Activated CD4-positive, alpha-beta memory T cell treated with anti-CD3 and anti-CD28 coated beads for 36 hours (primary cell): Measurements from ENCODE around the gene MGAT5. TPM values are rescaled to one million over a fixed set of nuclear protein-coding genes. Genes with fewer than 3 reads are reported as not detected.

Source experiments
- CTCF ChIA-PET: fragments of 350-600 bp; sonication (Branson Sonifier 250); formaldehyde crosslinking; loops from one replicate; lab custom pipeline; 2021; ENCODE audit warnings: antibody characterized with exemption, inconsistent platforms; lab: Charles Lee
- POLR2A ChIA-PET: fragments of 350-600 bp; sonication (Branson Sonifier 250); formaldehyde crosslinking; loops from one replicate; lab custom pipeline; 2021; ENCODE audit warnings: antibody characterized with exemption; lab: Charles Lee
- DNase-seq: peaks from one replicate; pipeline ENCODE4 v3.0.0-alpha.2; 2020
- H3K27ac Mint-ChIP-seq: one replicate; pipeline ENCODE4 v1.8.0; 2021; ENCODE audit warnings: mixed read lengths
- H3K27me3 Mint-ChIP-seq: one replicate; pipeline ENCODE4 v1.8.0; 2021; ENCODE audit warnings: mixed read lengths
- H3K36me3 Mint-ChIP-seq: one replicate; pipeline ENCODE4 v1.8.0; 2021; ENCODE audit warnings: mixed read lengths
- H3K4me1 Mint-ChIP-seq: one replicate; pipeline ENCODE4 v1.8.0; 2021; ENCODE audit warnings: low read depth, mixed read lengths
- H3K4me3 Mint-ChIP-seq: one replicate; pipeline ENCODE4 v1.8.0; 2021; ENCODE audit warnings: mild to moderate bottlenecking, mixed read lengths
- H3K9me3 Mint-ChIP-seq: one replicate; pipeline ENCODE4 v1.8.0; 2021; ENCODE audit warnings: mixed read lengths
- intact Hi-C: fragments of 100-400 bp; cut with micrococcal nuclease; formaldehyde crosslinking; loops from one replicate; pipeline ENCODE4 v1.15.1; 2023
- total RNA-seq, 2 experiments: library from RNA; stranded (reverse); gene quantifications; one replicate each; pipeline ENCODE4 v1.2.3, GENCODE V29; 2021

MGAT5 gene
- total RNA-seq, 2 experiments from 2014 or later: 33.6 to 38.3 TPM

GRCh38 chr2:134253117-134253704 is 661 bp upstream of the MGAT5 start:
- Mint-ChIP-seq H3K9me3 (no peaks in the 10 kb centered on the region), H3K36me3 (peaks cover 21% of the 10 kb centered on the region), H3K27me3 (no peaks in the 10 kb centered on the region), H3K4me3 (no peak overlapping the region), H3K4me1 (peaks cover 84% of the 10 kb centered on the region), H3K27ac (no peak overlapping the region)
- DNase-seq: peak; percentile 58
- intact Hi-C loops: loop anchor here (2.0 to 10.0 kb wide), 3 partner anchors 68 to 368 kb away; no protein-coding TSS in a partner anchor
- ChIA-PET POLR2A (interaction anchor here (0.9 to 1.8 kb wide), 2 partner anchors 9 to 35 kb away, joined by 3 to 5 read pairs; no protein-coding TSS in a partner anchor), CTCF (interaction anchor here (2.7 to 4.7 kb wide), 2 partner anchors 9 to 134 kb away, joined by 24 to 37 read pairs; no protein-coding TSS in a partner anchor)

- no peak for DNase-seq
- H3K9me3 Mint-ChIP-seq: no peaks in the 10 kb centered on the region
- no peak overlapping the region for H3K27ac Mint-ChIP-seq
- CTCF ChIA-PET: interaction anchor here (0.6 to 2.7 kb wide), 3 partner anchors 10 to 108 kb away, joined by 3 to 24 read pairs (median 5); no protein-coding TSS in a partner anchor
- H3K4me1 Mint-ChIP-seq: peaks cover 84% of the 10 kb centered on the region
- H3K4me3 Mint-ChIP-seq: no peak overlapping the region
- POLR2A ChIA-PET: no interaction called here
- intact Hi-C loops: loop anchor here (5.0 to 10.0 kb wide), 2 partner anchors 112 to 370 kb away; no protein-coding TSS in a partner anchor
- peaks cover 22% of the 10 kb centered on the region for H3K36me3 Mint-ChIP-seq
- no peaks in the 10 kb centered on the region for H3K27me3 Mint-ChIP-seq
Observed at GRCh38 chr2:134254824-134255223, 952 bp downstream of the MGAT5 start.

- Mint-ChIP-seq H3K9me3 (no peaks in the 10 kb centered on the region), H3K27me3 (no peaks in the 10 kb centered on the region), H3K4me3 (no peak overlapping the region), H3K36me3 (peaks cover 23% of the 10 kb centered on the region), H3K4me1 (peaks cover 86% of the 10 kb centered on the region), H3K27ac (no peak overlapping the region)
- intact Hi-C loops: loop anchor here (10.0 kb wide), 1 partner anchor 372 kb away; no protein-coding TSS in a partner anchor
- ChIA-PET CTCF (interaction anchor here (1.9 kb wide), 1 partner anchor 12 kb away, joined by 8 read pairs; no protein-coding TSS in a partner anchor), POLR2A (no interaction called here)
- no peak for DNase-seq
Observed at GRCh38 chr2:134256956-134257355, 3.1 kb downstream of the MGAT5 start.

GRCh38 chr2:134257509-134257908 is 3.6 kb downstream of the MGAT5 start:
- intact Hi-C loops: loop anchor here (10.0 kb wide), 1 partner anchor 373 kb away; no protein-coding TSS in a partner anchor
- no peak overlapping the region for H3K27ac Mint-ChIP-seq
- peaks cover 83% of the 10 kb centered on the region for H3K4me1 Mint-ChIP-seq
- ChIA-PET POLR2A (no interaction called here), CTCF (interaction anchor here (1.0 to 1.9 kb wide), 2 partner anchors 12 to 50 kb away, joined by 3 to 8 read pairs; no protein-coding TSS in a partner anchor)
- peaks cover 21% of the 10 kb centered on the region for H3K36me3 Mint-ChIP-seq
- H3K4me3 Mint-ChIP-seq: no peak overlapping the region
- no peak for DNase-seq
- no peaks in the 10 kb centered on the region for H3K9me3 Mint-ChIP-seq
- H3K27me3 Mint-ChIP-seq: no peaks in the 10 kb centered on the region

GRCh38 chr2:134257965-134258683 is 4.3 kb downstream of the MGAT5 start:
- POLR2A ChIA-PET: no interaction called here
- H3K27me3 Mint-ChIP-seq: no peaks in the 10 kb centered on the region
- H3K4me1 Mint-ChIP-seq: peaks cover 82% of the 10 kb centered on the region
- H3K9me3 Mint-ChIP-seq: no peaks in the 10 kb centered on the region
- intact Hi-C loops: loop anchor here (1.0 to 10.0 kb wide), 2 partner anchors 25 to 373 kb away; no protein-coding TSS in a partner anchor
- H3K4me3 Mint-ChIP-seq: no peak overlapping the region
- CTCF ChIA-PET: interaction anchor here (1.0 kb wide), 1 partner anchor 51 kb away, joined by 3 read pairs; no protein-coding TSS in a partner anchor
- H3K36me3 Mint-ChIP-seq: peaks cover 20% of the 10 kb centered on the region
- DNase-seq: no peak
- H3K27ac Mint-ChIP-seq: peak overlapping the region; percentile 10

- H3K9me3 Mint-ChIP-seq: no peaks in the 10 kb centered on the region
- H3K4me1 Mint-ChIP-seq: peaks cover 75% of the 10 kb centered on the region
- ChIA-PET POLR2A (no interaction called here), CTCF (no interaction called here)
- peak overlapping the region; percentile 10 for H3K27ac Mint-ChIP-seq
- no peaks in the 10 kb centered on the region for H3K27me3 Mint-ChIP-seq
- H3K4me3 Mint-ChIP-seq: no peak overlapping the region
- intact Hi-C loops: loop anchor here (1.0 to 10.0 kb wide), 2 partner anchors 24 to 374 kb away; no protein-coding TSS in a partner anchor
- peak; percentile 71 for DNase-seq
- peaks cover 18% of the 10 kb centered on the region for H3K36me3 Mint-ChIP-seq
Observed at GRCh38 chr2:134258684-134259388, 5.0 kb downstream of the MGAT5 start.

- CTCF ChIA-PET: no interaction called here
- DNase-seq: no peak
- Mint-ChIP-seq H3K4me1 (peaks cover 67% of the 10 kb centered on the region), H3K27ac (no peak overlapping the region), H3K4me3 (no peak overlapping the region), H3K9me3 (no peaks in the 10 kb centered on the region), H3K36me3 (peaks cover 10% of the 10 kb centered on the region), H3K27me3 (no peaks in the 10 kb centered on the region)
- POLR2A ChIA-PET: no interaction called here
- intact Hi-C loops: loop anchor here (10.0 kb wide), 1 partner anchor 375 kb away; no protein-coding TSS in a partner anchor
Observed at GRCh38 chr2:134259571-134259970, 5.7 kb downstream of the MGAT5 start.

- intact Hi-C loops: loop anchor here (10.0 kb wide), 1 partner anchor 375 kb away; no protein-coding TSS in a partner anchor
- POLR2A ChIA-PET: no interaction called here
Observed at GRCh38 chr2:134259994-134260393, 6.1 kb downstream of the MGAT5 start.

GRCh38 chr2:134260713-134261112 is 6.8 kb downstream of the MGAT5 start:
- H3K27me3 Mint-ChIP-seq: no peaks in the 10 kb centered on the region
- POLR2A ChIA-PET: no interaction called here
- no peak overlapping the region for H3K27ac Mint-ChIP-seq
- no peak overlapping the region for H3K4me3 Mint-ChIP-seq
- H3K36me3 Mint-ChIP-seq: peaks cover 2% of the 10 kb centered on the region
- DNase-seq: no peak
- no peaks in the 10 kb centered on the region for H3K9me3 Mint-ChIP-seq
- CTCF ChIA-PET: interaction anchor here (0.7 to 2.1 kb wide), 2 partner anchors 15 to 141 kb away, joined by 3 to 8 read pairs; no protein-coding TSS in a partner anchor
- intact Hi-C loops: no loop called here
- H3K4me1 Mint-ChIP-seq: peaks cover 62% of the 10 kb centered on the region

More at GRCh38 chr2:134259994-134260393, 6.1 kb downstream of the MGAT5 start:
- Mint-ChIP-seq H3K4me3 (no peak overlapping the region), H3K27me3 (no peaks in the 10 kb centered on the region), H3K27ac (no peak overlapping the region), H3K36me3 (peaks cover 6% of the 10 kb centered on the region), H3K9me3 (no peaks in the 10 kb centered on the region), H3K4me1 (peaks cover 64% of the 10 kb centered on the region)
- CTCF ChIA-PET: no interaction called here
- no peak for DNase-seq

GRCh38 chr2:134261398-134262131 is 7.7 kb downstream of the MGAT5 start:
- H3K36me3 Mint-ChIP-seq: peaks cover 3% of the 10 kb centered on the region
- peak; percentile 36 for DNase-seq
- H3K4me3 Mint-ChIP-seq: no peak overlapping the region
- peaks cover 61% of the 10 kb centered on the region for H3K4me1 Mint-ChIP-seq
- H3K27ac Mint-ChIP-seq: no peak overlapping the region
- intact Hi-C loops: no loop called here
- CTCF ChIA-PET: interaction anchor here (2.1 kb wide), 1 partner anchor 16 kb away, joined by 8 read pairs; no protein-coding TSS in a partner anchor
- H3K27me3 Mint-ChIP-seq: no peaks in the 10 kb centered on the region
- no peaks in the 10 kb centered on the region for H3K9me3 Mint-ChIP-seq
- POLR2A ChIA-PET: interaction anchor here (0.8 to 1.4 kb wide), 2 partner anchors 9 to 11 kb away, joined by 4 to 5 read pairs; no protein-coding TSS in a partner anchor

- intact Hi-C loops: no loop called here
- no peak overlapping the region for H3K4me3 Mint-ChIP-seq
- H3K27me3 Mint-ChIP-seq: no peaks in the 10 kb centered on the region
- no peak overlapping the region for H3K27ac Mint-ChIP-seq
- ChIA-PET CTCF (interaction anchor here (1.0 to 2.1 kb wide), 3 partner anchors 17 to 144 kb away, joined by 3 to 8 read pairs (median 4); no protein-coding TSS in a partner anchor), POLR2A (no interaction called here)
- DNase-seq: no peak
- H3K36me3 Mint-ChIP-seq: peaks cover 3% of the 10 kb centered on the region
- H3K9me3 Mint-ChIP-seq: no peaks in the 10 kb centered on the region
- H3K4me1 Mint-ChIP-seq: peaks cover 54% of the 10 kb centered on the region
Observed at GRCh38 chr2:134262684-134263083, 8.8 kb downstream of the MGAT5 start.
